Tibial nerve (tissue), 3 donors: ENCODE results near the gene ENTPD3.

Source experiments
- POLR2A ChIP-seq, 2 donors: fragments of 450-650 bp; IDR thresholded peaks; one replicate each; pipeline ENCODE4 v1.6.1; 2017; ENCODE audit warnings: antibody characterized with exemption in 2 of 2, mild to moderate bottlenecking in 2 of 2, moderate library complexity in 2 of 2
- TF ChIP-seq, protein P1 (sequence below), 5 experiments: fragments of 200-600 bp in 3 of 5; fragments of 450-650 bp in 2 of 5; sonication (generic) in 3 of 5; IDR thresholded peaks; one replicate each; pipeline ENCODE4 v1.5.1; 2016 to 2019; ENCODE audit warnings: antibody characterized with exemption in 5 of 5, mild to moderate bottlenecking in 3 of 5, moderate library complexity in 2 of 5

DNA sequence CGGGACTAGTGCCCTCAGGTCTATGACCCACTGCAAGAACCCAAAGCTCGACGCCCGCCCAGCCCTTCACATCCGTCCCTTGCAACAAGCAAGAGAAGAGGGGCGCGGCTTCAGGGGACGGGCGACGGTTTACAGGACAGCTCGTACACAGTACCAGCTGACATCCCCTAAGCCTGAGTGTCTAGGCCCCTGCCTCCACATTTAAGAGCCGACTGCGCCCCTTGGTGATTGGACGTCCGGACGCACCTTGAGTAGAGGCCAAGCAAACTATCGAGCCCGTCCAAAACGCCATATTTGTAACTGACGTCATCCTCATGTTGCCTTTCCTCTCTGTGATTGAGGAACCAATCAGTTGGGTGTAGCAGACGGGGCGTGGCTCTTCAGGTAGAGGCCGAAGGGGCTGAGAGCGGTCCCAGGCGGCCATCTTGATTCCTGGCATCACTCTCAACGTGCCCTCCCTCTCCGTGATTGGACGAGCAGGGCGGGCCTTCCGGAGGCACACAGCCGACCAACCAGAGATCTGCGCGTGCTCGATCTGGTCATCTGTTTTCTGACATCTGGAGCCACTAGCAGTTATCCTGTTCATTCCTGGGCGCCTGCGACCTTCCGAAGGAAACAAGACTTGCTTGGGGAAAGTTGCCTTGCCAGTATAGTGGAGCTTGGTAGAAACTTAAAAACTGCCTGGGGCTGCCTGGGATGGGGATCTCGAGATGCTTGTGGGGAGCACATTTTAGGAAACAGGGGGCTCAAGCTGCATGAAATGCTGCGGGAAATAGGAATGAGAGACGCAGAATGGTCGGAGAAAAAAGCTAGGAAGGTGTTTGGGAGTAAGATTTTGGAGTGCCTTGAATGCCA is 66.1 kb downstream of the ENTPD3 start:
- TF ChIP-seq, protein P1, sequence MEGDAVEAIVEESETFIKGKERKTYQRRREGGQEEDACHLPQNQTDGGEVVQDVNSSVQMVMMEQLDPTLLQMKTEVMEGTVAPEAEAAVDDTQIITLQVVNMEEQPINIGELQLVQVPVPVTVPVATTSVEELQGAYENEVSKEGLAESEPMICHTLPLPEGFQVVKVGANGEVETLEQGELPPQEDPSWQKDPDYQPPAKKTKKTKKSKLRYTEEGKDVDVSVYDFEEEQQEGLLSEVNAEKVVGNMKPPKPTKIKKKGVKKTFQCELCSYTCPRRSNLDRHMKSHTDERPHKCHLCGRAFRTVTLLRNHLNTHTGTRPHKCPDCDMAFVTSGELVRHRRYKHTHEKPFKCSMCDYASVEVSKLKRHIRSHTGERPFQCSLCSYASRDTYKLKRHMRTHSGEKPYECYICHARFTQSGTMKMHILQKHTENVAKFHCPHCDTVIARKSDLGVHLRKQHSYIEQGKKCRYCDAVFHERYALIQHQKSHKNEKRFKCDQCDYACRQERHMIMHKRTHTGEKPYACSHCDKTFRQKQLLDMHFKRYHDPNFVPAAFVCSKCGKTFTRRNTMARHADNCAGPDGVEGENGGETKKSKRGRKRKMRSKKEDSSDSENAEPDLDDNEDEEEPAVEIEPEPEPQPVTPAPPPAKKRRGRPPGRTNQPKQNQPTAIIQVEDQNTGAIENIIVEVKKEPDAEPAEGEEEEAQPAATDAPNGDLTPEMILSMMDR (IDR thresholded peaks at IDR 0.05): no peak
- peak; percentile 35 to 71 for TF ChIP-seq POLR2A (IDR thresholded peaks at IDR 0.05)
